C4-2B (cell line): ENCODE measurements around the gene HLA-DMB.

Experiments
- ZFX ChIP-seq: fragments of 450-650 bp; IDR thresholded peaks from 2 replicates; pipeline ENCODE4 v1.6.1; 2017
- TF ChIP-seq, protein P1 (sequence below): fragments of 450-650 bp; conservative IDR thresholded peaks from 2 replicates; pipeline ENCODE4 v1.5.1; 2017; ENCODE audit warnings: mild to moderate bottlenecking

DNA sequence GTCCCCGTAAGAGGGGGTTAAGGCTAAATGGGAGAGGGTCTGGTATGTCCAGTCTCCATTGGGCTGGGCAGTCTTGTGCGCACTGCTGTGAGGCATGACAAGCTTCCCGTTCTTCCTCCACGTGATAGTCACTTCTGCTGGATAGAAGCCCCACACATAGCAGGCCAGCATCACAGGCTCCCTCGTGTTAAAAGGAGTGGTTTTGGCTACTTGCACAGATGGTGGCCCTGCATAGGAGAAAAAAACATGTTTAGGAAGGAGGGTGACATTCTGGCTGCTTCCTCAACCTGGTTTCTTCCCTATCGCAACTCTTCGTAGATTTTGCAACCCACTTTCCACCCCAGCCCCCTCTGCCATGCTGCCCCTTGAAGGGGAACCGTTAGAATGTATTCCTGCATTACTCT is 3.6 kb downstream of the HLA-DMB start:
- TF ChIP-seq, protein P1, sequence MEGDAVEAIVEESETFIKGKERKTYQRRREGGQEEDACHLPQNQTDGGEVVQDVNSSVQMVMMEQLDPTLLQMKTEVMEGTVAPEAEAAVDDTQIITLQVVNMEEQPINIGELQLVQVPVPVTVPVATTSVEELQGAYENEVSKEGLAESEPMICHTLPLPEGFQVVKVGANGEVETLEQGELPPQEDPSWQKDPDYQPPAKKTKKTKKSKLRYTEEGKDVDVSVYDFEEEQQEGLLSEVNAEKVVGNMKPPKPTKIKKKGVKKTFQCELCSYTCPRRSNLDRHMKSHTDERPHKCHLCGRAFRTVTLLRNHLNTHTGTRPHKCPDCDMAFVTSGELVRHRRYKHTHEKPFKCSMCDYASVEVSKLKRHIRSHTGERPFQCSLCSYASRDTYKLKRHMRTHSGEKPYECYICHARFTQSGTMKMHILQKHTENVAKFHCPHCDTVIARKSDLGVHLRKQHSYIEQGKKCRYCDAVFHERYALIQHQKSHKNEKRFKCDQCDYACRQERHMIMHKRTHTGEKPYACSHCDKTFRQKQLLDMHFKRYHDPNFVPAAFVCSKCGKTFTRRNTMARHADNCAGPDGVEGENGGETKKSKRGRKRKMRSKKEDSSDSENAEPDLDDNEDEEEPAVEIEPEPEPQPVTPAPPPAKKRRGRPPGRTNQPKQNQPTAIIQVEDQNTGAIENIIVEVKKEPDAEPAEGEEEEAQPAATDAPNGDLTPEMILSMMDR, result no peak
- no peak for TF ChIP-seq ZFX
